HL-60/S4 treated with phorbol 12-myristate 13-acetate at 8.2 ng/mL for 4 days and 3 days (cell line): ENCODE data around the gene KCNK7.

Source experiments
- in situ Hi-C: fragments of 300-500 bp; cut with MboI; formaldehyde crosslinking; loops from 2 replicates; pipeline ENCODE4 v1.15.0; 2022; ENCODE audit warnings: low sequenced_read_pairs

The KCNK7 gene

DNA sequence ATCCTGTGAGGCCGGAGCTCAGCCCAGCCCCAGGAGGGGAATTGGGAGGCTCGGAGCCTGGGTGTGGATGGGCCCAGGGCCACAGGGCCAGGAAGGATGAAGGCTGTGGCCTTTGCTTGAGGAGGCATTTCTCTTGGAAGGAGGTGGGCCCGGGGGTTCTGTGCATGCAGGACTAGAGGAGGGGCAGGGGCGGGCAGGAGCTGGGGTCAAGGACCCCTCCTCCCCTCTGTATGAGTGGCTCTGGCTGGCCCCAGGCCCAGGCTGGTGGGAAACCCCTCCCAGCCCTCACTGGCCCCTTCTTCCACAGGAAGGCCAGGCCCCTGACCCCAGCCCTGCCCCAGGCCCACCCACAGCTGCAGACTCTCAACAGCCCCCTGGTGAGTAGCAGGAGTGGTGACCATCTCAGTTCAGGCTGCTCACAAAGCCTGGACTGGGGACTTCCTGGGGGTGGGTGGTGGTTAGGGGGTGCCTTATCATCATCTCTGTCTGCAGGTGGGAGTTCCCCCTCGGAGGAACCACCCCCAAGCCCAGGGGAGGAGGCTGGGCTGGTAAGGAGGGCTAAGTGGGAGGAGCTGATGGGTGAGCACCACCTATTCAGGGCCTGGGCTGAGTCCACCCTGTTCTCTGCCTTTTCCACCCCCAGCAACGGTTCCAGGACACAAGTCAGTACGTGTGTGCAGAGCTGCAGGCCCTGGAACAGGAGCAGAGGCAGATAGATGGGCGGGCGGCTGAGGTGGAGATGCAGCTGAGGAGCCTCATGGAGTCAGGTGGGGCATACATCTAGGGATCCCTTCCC is 6.0 kb downstream of the KCNK7 start:
- in situ Hi-C loops: no loop called here

DNA sequence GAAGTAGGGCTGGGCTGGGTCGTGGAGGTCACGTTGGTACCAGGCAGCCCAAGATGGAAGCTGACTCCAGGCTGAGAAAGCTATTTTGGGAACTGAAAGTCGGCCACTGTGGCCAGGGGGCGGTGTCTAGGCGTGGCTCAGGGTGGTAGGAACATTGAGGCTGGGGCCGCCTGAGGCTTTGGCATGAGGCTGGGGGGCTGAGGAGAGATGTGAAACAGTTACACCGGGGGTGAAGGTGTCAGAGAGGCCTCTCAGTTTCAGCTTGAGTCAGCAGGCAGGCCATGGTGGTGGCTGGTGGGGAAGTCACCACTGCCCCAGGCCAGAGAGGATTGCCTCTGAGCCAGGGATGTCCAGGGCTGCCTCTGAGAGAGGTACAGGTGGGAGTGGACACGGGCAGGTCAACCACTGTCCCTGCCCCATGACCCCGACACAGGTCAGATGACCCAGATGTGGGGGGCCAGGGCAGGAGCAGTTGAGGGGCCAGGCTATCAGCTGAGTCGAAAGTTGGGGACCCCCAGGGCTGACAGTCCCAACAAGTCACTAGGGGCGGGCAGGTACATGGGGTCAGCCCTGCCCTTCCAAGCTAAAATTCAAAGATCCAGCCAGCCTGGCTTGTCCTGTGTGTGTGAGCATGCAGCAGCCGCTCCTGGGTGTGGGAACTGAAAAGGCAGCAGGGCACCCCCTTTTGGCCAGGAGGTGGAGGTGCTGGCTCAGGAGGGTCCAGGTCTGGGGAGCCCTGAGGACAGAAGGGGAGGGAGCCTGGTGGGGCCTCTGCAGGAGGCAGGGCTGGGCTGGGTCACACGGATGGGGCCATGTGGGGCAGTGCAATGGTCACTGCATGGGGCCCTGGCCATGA is 7.2 kb downstream of the KCNK7 start:
- in situ Hi-C loops: no loop called here

DNA sequence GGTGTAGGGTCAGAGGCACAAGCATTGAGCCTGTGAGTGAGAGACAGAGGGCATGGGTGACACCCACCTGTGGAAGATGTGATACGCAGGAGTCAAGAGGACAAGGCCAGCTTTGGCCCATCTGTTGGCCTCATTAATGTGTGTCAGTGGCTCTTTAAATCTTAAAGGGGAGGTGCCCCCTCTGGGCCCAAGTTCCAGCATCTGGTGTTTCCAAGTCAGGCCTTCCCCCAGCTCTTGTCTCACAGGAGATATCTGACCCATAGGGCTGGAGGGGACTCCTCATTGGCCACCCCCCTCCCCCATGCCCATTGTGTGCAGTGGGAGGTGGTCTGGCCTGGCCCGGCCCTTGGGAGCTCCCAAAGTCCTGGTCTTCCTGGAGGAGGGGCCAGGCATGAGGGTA is 8.9 kb downstream of the KCNK7 start:
- in situ Hi-C loops: no loop called here

DNA sequence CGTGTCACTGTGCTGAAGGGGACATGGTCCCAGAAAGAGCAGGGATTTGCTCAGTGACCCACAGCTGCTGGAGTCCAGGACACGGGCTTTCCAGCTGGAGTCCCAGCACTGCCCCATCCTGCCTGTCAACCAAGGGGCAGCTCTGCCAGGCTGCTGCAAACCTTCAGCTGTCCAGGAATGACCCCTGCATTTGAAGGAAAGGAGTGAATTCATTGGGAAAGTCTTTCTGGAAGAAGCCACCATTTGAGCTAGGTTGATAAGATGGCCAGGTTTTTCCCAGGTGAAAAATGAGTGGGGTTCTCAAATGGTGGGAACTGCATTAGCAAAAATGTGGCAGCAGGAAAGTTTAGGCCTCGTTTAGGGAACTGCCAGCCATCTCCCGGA is 9.4 kb downstream of the KCNK7 start:
- in situ Hi-C loops: no loop called here

DNA sequence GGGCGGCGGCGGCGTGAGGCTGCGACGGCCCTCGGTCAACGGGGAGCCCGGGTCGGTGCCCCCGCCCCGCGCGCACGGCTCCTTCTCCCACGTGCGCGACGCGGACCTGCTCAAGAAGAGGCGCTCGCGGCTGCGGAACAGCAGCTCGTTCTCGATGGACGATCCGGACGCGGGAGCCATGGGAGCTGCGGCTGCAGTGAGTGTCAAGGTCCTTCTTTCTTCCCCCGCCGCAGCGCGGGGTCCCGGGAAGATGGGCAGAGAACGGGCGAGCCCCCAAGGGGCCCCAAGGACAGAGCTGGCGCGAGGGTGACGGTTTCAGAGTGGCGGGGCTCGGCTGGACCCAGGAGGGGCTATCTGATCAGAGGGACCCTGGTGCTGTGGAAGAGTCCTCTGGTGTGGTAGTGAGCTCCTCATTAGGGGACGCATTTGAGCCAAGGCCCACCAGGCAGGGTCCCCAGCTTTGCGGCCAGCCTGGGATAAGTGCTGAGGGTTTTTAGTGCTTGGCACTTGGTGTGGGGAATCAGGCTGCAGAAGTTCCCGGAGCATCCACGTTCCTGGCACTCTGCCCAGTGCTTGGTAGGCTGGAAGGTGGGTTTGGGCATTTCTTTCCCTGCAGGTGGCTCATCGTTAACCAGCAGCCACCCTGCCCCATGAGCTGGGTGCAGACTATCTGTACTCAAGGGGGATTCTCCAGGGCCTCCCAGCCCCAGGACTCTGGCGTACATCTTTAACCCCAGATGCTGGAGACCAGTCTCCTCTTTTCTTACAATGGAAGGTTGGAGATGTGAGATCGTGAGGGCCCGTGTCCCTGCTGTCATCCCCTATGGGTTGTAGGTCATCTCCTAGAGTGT is 10.0 kb downstream of the KCNK7 start:
- in situ Hi-C loops: no loop called here

DNA sequence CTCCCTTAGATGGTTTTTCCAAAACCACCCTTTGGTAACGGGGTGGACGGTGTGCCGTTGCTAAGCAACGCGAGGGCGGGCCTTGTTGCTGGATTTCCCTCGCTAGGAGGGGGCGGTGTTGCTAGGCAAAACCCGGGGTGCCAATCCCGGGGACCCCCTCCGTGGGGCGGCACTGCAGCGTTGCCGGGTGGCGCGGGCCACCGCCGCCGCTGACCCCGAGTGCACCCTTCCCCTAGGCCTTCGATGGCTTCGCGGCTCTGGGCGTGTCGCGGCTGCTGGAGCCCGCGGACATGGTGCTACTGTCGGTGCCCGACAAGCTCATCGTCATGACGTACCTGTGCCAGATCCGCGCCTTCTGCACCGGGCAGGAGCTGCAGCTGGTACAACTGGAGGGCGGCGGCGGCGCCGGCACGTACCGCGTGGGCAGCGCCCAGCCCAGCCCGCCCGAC is 10.9 kb downstream of the KCNK7 start:
- in situ Hi-C loops: no loop called here

DNA sequence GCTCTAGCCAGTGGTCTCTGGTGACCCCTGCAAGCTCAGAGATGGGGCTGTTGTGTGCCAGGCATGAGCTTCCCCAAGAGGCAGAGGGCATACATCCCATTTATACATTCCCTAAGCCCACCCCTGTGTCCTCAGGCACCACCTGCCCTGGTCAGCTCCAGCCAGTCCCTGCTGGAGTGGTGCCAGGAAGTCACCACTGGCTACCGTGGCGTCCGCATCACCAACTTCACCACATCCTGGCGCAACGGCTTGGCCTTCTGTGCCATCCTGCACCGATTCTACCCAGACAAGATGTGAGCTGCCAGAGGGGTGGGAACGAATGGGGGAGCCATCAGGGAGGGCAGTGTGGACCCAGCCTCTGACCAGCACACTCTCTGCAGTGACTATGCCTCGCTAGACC is 11.5 kb downstream of the KCNK7 start:
- in situ Hi-C loops: no loop called here

DNA sequence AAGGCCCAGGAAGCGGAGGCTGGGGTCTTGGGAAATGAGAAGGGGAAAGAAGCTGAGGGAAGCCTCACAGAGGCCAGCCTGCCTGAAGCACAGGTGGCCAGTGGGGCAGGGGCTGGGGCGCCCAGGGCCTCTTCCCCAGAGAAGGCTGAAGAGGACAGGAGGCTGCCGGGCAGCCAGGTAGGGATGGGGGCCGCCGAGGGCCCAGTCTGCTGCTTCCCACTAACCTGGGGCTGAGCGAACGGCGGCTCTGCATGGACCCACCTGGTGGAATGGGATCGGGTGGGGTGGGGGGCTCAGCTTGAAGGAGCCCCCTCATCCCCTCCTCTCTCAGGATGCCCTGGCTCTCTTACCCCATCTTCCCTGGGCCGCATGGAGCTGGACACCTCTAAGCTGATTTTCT is 12.0 kb downstream of the KCNK7 start:
- in situ Hi-C loops: no loop called here

DNA sequence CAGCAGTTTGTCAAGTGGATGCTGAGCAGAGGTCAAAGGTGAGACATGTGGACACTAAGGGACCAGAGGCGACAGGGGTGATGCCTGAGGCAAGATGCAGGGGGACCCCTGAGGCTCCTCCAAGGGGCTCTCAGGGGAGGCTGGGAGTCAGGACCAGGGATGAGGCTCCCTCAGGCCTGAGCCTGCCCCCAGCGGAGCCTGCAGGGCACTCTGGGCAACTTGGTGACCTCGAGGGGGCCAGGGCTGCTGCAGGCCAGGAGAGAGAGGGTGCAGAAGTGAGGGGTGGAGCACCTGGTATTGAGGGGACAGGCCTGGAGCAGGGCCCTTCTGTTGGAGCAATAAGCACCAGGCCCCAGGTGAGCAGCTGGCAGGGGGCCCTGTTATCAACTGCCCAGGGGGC is 13.7 kb downstream of the KCNK7 start:
- in situ Hi-C loops: no loop called here

DNA sequence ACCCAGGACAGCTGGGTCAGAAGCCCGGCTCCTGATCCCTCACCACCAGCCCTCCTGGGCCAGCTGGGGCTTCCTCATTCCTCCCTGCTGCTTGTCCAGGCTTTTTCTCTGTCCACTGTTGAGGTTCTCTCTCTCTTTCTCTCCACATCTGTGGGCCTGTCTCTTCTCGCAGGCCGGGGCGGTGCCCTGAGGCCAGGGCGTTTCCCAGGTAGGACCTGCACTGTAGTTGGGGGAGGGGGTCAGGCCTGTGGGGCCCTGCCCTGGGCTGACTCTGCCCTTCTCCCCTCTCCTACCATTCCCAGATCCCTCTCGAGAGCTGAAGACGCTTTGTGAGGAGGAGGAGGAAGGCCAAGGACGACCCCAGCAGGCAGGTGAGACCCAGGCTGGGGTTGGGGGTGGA is 14.8 kb downstream of the KCNK7 start:
- in situ Hi-C loops: no loop called here

DNA sequence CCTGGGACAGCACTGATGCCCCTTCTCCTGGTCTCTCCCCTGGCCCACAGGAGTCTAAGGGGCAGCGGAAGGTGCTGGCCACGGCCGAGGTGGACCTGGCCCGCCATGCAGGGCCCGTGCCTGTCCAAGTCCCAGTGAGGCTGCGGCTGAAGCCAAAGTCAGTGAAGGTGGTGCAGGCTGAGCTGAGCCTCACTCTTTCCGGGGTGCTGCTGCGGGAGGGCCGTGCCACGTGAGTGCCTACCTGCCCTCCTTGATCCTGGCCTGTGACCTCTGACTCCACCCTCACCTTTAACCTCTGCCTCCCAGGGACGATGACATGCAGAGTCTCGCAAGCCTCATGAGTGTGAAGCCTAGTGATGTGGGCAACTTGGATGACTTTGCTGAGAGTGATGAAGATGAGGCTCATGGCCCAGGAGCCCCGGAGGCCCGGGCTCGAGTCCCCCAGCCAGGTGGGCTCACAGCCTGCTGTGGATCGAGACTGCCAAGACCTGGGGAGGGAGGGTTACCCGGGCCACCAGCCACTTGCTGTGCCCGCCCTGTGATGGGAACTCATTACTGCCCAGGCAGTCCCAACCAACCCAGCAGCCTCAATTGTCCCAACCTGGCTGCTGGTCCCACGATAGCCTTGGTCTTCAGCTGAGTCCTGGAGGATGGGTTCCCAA is 15.4 kb downstream of the KCNK7 start:
- in situ Hi-C loops: no loop called here

DNA sequence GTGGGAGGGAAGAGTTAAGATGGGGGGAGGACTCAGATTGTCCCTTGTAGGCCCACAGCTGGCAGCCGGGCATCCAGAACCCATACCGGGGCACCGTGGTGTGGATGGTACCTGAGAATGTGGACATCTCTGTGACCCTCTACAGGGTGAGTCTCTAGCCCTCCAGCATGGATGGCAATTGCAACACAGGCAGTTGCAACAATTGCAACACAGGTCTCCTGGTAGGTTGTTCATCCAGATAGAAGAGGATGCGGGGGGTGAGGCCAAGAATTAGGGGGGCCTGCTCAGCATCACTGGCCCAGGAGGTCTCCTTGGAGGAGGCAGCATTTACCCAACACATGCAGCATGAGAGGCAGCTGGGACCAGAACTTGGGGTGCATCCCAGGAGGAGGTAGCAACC is 16.3 kb downstream of the KCNK7 start:
- in situ Hi-C loops: no loop called here

DNA sequence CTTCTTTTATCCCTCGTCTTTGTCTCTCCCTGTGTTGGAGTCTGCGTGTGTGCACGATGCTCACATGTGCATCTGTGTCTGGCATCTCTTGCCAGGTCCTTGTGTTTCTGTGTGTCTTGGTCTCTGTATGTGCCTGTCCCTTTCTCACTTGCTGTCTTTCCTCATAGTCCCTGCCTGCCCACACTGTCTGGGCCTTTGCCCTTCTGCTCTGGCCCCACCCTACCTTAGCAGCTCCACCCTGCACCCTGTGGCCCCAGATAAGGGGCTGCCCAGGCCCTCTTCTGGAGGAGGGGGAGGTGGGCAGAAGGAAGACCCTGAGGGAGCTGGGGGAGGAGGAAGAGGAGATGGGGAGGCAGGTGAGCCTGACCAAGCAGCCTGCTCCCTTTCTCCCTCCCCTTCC is 16.9 kb downstream of the KCNK7 start:
- in situ Hi-C loops: no loop called here

DNA sequence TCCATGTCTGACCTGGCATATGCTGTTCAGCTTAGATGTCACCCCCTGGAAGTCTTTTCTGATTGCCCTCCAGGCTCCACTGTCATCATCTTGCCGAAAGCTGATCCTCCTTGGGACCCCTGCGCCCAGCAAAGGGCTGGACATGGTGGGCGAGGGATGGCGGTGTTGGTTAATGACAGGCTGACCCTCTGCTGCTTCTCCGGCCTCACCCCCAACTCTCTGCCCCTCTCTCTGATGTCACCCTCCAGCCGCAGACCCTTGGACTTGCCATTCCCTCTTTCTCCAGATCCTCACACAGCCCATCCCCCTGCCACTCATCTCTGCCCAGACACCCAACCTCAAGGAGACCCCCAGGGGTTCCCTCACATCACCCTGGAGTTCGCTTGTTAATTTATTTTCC is 17.5 kb downstream of the KCNK7 start:
- in situ Hi-C loops: no loop called here

DNA sequence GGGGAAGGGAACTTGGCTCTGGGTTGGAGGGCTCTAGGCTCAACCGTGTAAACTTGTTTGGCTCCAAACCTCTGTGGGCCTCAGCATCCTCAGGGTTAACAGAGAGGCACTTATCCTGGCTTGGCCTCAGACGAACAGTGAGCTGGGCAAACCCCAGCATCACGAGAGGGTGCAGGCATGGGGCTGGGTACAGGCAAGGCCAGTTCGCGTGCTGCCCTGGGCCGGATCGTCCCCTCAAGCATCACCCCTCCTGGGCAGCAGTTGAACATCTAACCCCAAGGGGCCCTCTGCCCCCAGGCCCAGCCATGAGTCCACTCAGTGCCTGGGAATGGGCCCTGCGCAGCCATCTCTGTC is 17.9 kb downstream of the KCNK7 start:
- in situ Hi-C loops: no loop called here

DNA sequence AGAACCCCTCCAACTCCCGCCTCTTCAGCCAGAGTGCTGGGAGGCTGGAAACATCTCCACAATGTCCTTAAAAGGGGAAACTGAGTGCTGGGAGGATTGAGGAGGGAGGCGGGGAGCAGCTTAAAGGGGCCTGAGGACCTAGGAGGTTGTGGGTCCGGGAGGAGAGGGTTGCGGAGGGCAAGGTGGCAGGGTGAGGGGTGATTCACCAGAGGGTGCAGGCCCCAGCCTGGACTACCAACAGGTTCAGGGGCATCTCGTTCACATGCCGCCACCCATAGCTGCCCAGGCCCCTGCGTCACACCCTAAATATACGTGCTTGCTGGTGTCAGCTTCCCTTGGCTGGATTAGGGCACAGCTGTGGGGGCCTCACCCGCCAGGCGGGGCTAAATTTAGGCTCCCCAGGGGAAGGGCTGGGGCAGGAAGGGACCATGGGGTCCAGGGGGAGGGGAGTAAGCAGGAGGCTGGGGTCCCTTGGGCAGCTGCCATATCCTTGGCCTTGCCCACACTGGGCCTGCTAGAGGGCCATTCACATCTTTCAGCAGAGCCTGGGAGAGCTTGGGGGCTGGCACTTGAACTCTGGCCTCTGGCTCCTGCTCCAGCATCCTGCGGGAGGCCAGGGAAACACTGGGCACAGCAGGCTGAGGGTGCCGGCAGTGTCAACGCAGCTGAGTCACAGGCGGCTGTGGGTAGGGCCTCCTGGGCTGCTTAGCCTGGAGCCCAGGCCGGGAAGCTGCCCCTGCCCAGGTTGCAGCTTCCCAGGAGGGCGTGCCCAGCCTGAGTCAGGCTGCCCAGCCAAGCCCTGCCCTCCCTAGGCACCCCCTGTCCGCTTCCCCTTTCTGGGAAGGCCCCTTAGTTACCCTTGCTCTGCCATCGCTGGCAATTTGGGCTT is 18.5 kb downstream of the KCNK7 start:
- in situ Hi-C loops: no loop called here

DNA sequence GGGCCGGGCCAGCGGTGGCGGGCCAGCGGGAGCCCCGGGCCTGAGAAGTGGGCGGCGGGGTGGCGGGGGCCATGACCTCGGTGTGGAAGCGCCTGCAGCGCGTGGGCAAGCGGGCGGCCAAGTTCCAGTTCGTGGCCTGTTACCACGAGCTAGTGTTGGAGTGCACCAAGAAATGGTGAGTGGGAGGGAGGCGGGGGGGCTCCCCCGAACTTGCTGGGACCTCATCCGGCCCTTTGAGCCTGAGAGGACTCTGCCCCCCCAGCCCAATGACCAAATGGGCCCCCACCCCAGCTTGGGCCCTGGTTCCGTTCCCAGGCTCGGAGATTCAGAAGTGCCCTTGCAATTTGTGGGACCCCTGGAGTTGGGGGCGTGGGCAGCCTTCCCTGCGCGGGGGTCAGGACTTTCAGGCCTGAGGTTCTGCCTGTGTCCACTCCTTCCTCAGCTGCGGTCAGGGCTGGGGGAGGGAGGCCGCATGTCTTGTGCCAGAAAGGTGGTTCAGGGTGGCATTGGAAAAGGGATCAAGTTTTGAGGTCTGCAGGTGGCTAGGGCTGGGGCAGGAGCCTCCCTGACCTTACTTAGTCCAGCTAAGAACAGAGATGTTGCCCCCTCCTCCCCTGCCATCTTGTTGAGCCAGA is 19.3 kb downstream of the KCNK7 start:
- in situ Hi-C loops: no loop called here

DNA sequence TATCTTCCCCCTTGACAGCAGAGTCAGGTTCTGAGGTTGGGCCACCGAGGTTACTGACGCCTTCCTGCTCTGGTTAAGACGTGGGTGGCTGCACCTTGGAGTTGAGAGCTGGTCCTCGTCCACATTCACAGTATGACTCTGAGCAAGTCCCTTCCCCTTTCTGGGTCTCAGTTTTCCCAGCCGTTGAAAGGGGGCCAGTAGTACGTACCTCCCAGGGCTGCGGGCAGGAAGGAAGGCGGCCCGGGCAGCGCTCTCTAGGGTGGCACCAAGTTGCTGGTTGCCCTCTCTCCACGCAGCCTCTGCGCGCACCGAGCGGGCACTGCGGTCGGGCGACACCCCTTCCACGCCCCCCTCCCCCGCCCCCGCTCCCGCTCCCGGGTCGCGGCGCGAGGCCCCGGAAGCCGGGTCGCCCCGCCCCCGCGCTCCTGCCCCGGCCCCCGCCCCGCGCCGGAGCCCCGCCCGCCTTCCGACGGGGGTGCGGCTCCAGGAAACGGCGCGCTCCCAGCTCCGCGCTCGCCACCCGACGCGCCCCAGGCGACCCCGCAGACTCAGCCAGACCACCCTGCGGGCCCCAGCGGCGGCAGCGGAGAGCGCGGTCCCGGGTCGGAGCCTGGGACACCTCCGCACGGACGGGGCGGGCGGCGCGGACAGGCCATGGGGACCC is 19.9 kb downstream of the KCNK7 start, which contains the start of gene EHBP1L1:
TSS of gene EHBP1L1 (plus strand) at position 486 of the 664 bp plus-strand sequence. CDS start 250 bp downstream, outside the sequence.
- in situ Hi-C loops: no loop called here
